Measurements from ENCODE around the gene TMC3. TPM values are rescaled to one million over a fixed set of nuclear protein-coding genes. Genes with fewer than 3 reads are reported as not detected.

Gene TMC3
- total RNA-seq, 1 experiment from 2014 or later, result not detected

- Histone ChIP-seq H3K4me1 (replicated peaks; ENCODE audit: insufficient read depth) (no peaks in the 10 kb centered on the region), H3K4me2 (no peak overlapping the region), H3K36me3 (ENCODE audit: low read depth) (no peaks in the 10 kb centered on the region), H4K20me1 (ENCODE audit: insufficient read depth) (no peaks in the 10 kb centered on the region), H3K27me3 (ENCODE audit: insufficient read depth, low read depth) (peaks cover 49% of the 10 kb centered on the region; the same call in 1 of the 2 replicates), H3K9me3 (ENCODE audit: insufficient read depth, low read depth) (no peaks in the 10 kb centered on the region), H3K79me2 (ENCODE audit: low read depth) (no peaks in the 10 kb centered on the region), H3F3A (ENCODE audit: insufficient read depth, low read depth) (no peaks in the 10 kb centered on the region), H3K27ac (no peak overlapping the region), H2AFZ (no peak overlapping the region), H3K4me3 (no peak overlapping the region), H3K9me2 (ENCODE audit: insufficient read depth) (no peaks in the 10 kb centered on the region)
- no TSS peak for BruUV-seq (replicated peaks)
- CTCF ChIA-PET, result no interaction called here
- POLR2A ChIA-PET (ENCODE audit: unreplicated experiment), result no interaction called here
- TF ChIP-seq CTCF (conservative IDR thresholded peaks at IDR 0.05), result no peak
- TF ChIP-seq EZH2 (IDR thresholded peaks at IDR 0.05; ENCODE audit: low read depth), result no peak
- intact Hi-C loops (cut with micrococcal nuclease; ENCODE audit: unreplicated experiment), result no loop called here
- DNase-seq, result no peak
Measured at GRCh38 chr15:81398910-81399551, 25.0 kb upstream of the TMC3 start.

GRCh38 chr15:81398456-81398855, 24.4 kb upstream of the TMC3 start:
- Histone ChIP-seq H3K36me3 (ENCODE audit: low read depth) (no peaks in the 10 kb centered on the region), H3K4me1 (replicated peaks; ENCODE audit: insufficient read depth) (no peaks in the 10 kb centered on the region), H3K9me2 (ENCODE audit: insufficient read depth) (no peaks in the 10 kb centered on the region), H3K79me2 (ENCODE audit: low read depth) (no peaks in the 10 kb centered on the region), H3K9me3 (ENCODE audit: insufficient read depth, low read depth) (no peaks in the 10 kb centered on the region), H3F3A (ENCODE audit: insufficient read depth, low read depth) (no peaks in the 10 kb centered on the region), H3K4me3 (no peak overlapping the region), H3K4me2 (no peak overlapping the region), H4K20me1 (ENCODE audit: insufficient read depth) (no peaks in the 10 kb centered on the region), H3K27me3 (ENCODE audit: insufficient read depth, low read depth) (peaks cover 49% of the 10 kb centered on the region; the same call in 1 of the 2 replicates), H2AFZ (no peak overlapping the region), H3K27ac (no peak overlapping the region)
- no peak for TF ChIP-seq CTCF (conservative IDR thresholded peaks at IDR 0.05)
- TF ChIP-seq EZH2 (IDR thresholded peaks at IDR 0.05; ENCODE audit: low read depth), result no peak
- CTCF ChIA-PET, result no interaction called here
- intact Hi-C loops (cut with micrococcal nuclease; ENCODE audit: unreplicated experiment), result no loop called here
- DNase-seq, result no peak
- POLR2A ChIA-PET (ENCODE audit: unreplicated experiment), result no interaction called here
- no TSS peak for BruUV-seq (replicated peaks)

- Histone ChIP-seq H2AFZ (no peak overlapping the region), H3K79me2 (ENCODE audit: low read depth) (no peaks in the 10 kb centered on the region), H4K20me1 (ENCODE audit: insufficient read depth) (no peaks in the 10 kb centered on the region), H3K27me3 (ENCODE audit: insufficient read depth, low read depth) (peaks cover 44% of the 10 kb centered on the region; the same call in 1 of the 2 replicates), H3K27ac (no peak overlapping the region), H3K9me3 (ENCODE audit: insufficient read depth, low read depth) (no peaks in the 10 kb centered on the region), H3K4me2 (no peak overlapping the region), H3K9me2 (ENCODE audit: insufficient read depth) (no peaks in the 10 kb centered on the region), H3K4me3 (no peak overlapping the region), H3F3A (ENCODE audit: insufficient read depth, low read depth) (no peaks in the 10 kb centered on the region), H3K4me1 (replicated peaks; ENCODE audit: insufficient read depth) (no peaks in the 10 kb centered on the region), H3K36me3 (ENCODE audit: low read depth) (no peaks in the 10 kb centered on the region)
- ChIA-PET POLR2A (ENCODE audit: unreplicated experiment) (no interaction called here), CTCF (no interaction called here)
- intact Hi-C loops (cut with micrococcal nuclease; ENCODE audit: unreplicated experiment), result no loop called here
- TF ChIP-seq CTCF (conservative IDR thresholded peaks at IDR 0.05) (no peak), EZH2 (IDR thresholded peaks at IDR 0.05; ENCODE audit: low read depth) (no peak)
- no TSS peak for BruUV-seq (replicated peaks)
- no peak for DNase-seq
Measured at GRCh38 chr15:81394603-81395002, 20.6 kb upstream of the TMC3 start.
